Smooth muscle cell of the coronary artery (primary cell): ENCODE measurements around the gene SPTBN2. TPM values are rescaled to one million over a fixed set of nuclear protein-coding genes. Genes with fewer than 3 reads are reported as not detected.

ENCODE experiments used
- total RNA-seq: library from RNA; depleted of rRNA; stranded (reverse); fragments of >200 nt; gene quantifications from 2 replicates; pipeline ENCODE4 v1.2.3, GENCODE V29; 2014; ENCODE audit warnings: low replicate concordance

Gene SPTBN2
- total RNA-seq = 0.94 and 9.2 TPM in 2 replicates

GRCh38 chr11:66728693-66729385 is at the start of gene SPTBN2:
Gene SPTBN2 (minus strand): TSS chr11:66729216. CDS start chr11:66721240, 7,976 bp downstream.

GRCh38 chr11:66677599-66678375 is 51.2 kb downstream of the SPTBN2 start, which contains the start of gene RBM4B:
Gene RBM4B (minus strand): TSS chr11:66677887. CDS start chr11:66677079, 808 bp downstream.

GRCh38 chr11:66638177-66639065 is 90.6 kb downstream of the SPTBN2 start, which contains the start of gene RBM4:
Gene RBM4 (plus strand): TSS chr11:66638703. CDS start chr11:66639712, 1,009 bp downstream.

Other genes with a start within 250 kb of the SPTBN2 start
- 28.5 and 67.1 TPM in 2 replicates for gene DPP3, start 248.8 kb downstream of the SPTBN2 start, total RNA-seq
- 18.4 and 27.6 TPM in 2 replicates for gene BBS1, start 218.6 kb downstream of the SPTBN2 start, total RNA-seq
- 6.8 and 9.9 TPM in 2 replicates for gene ZDHHC24, start 183.2 kb downstream of the SPTBN2 start, total RNA-seq
- under 0.01 and 0.12 TPM in 2 replicates for gene ACTN3, start 182.3 kb downstream of the SPTBN2 start, total RNA-seq
- 11.3 and 50.3 TPM in 2 replicates for gene CTSF, start 160.6 kb downstream of the SPTBN2 start, total RNA-seq
- 0.12 and 0.15 TPM in 2 replicates for gene CCDC87, start 136.2 kb downstream of the SPTBN2 start, total RNA-seq
- 51.4 and 62.0 TPM in 2 replicates for gene CCS, start 136.0 kb downstream of the SPTBN2 start, total RNA-seq
- gene RBM14, start 112.6 kb downstream of the SPTBN2 start, total RNA-seq = 18.3 and 25.0 TPM in 2 replicates
- gene RBM4, start 90.5 kb downstream of the SPTBN2 start, total RNA-seq = 127 and 133 TPM in 2 replicates
- 19.8 and 35.5 TPM in 2 replicates for gene RBM4B, start 51.3 kb downstream of the SPTBN2 start, total RNA-seq
- 4.2 and 10.4 TPM in 2 replicates for gene RCE1, start 114.2 kb upstream of the SPTBN2 start, total RNA-seq
- 5.3 and 12.9 TPM in 2 replicates for gene LRFN4, start 127.8 kb upstream of the SPTBN2 start, total RNA-seq
- gene PC, start 229.2 kb upstream of the SPTBN2 start, total RNA-seq = 9.3 and 14.7 TPM in 2 replicates
- gene C11orf86, start 246.1 kb upstream of the SPTBN2 start, total RNA-seq = not detected in 2 replicates